NT2/D1 (cell line): ENCODE measurements around the gene ELF2.

Experiments used
- DNase-seq: peaks from one replicate; pipeline ENCODE4 v3.0.0-alpha.2; 2011; ENCODE audit warnings: low read depth, low spot score
- H3K27me3 ChIP-seq: 2 replicates; pipeline ENCODE4 v1.6.0; 2011; ENCODE audit warnings: mild to moderate bottlenecking; ENCODE audit not compliant: insufficient read length, insufficient read depth
- H3K36me3 ChIP-seq: 2 replicates; pipeline ENCODE4 v1.6.1; 2011; ENCODE audit warnings: mild to moderate bottlenecking, low read length, mixed read lengths; ENCODE audit not compliant: insufficient read depth, insufficient read length
- H3K4me1 ChIP-seq: 2 replicates; pipeline ENCODE4 v1.5.1; 2011; ENCODE audit not compliant: insufficient read depth, insufficient read length
- H3K4me3 ChIP-seq: 2 replicates; pipeline ENCODE4 v1.5.1; 2011; ENCODE audit warnings: low read depth; ENCODE audit not compliant: insufficient read length
- H3K9ac ChIP-seq: 2 replicates; pipeline ENCODE4 v1.6.0; 2011; ENCODE audit warnings: low read depth; ENCODE audit not compliant: insufficient read length
- H3K9me3 ChIP-seq: 2 replicates; pipeline ENCODE4 v1.5.1; 2011; ENCODE audit warnings: mild to moderate bottlenecking, low read length; ENCODE audit not compliant: insufficient read depth
- SUZ12 ChIP-seq: IDR thresholded peaks from 2 replicates; pipeline ENCODE4 v1.6.1; 2011; ENCODE audit not compliant: insufficient read length, insufficient read depth; ENCODE audit errors: extremely low read depth
- YY1 ChIP-seq: IDR thresholded peaks from 2 replicates; pipeline ENCODE4 v1.6.1; 2011; ENCODE audit not compliant: insufficient read length, insufficient read depth
- ZNF274 ChIP-seq: IDR thresholded peaks from 2 replicates; pipeline ENCODE4 v1.6.1; 2011; ENCODE audit warnings: mild to moderate bottlenecking, low read depth, low read length

Gene ELF2

DNA sequence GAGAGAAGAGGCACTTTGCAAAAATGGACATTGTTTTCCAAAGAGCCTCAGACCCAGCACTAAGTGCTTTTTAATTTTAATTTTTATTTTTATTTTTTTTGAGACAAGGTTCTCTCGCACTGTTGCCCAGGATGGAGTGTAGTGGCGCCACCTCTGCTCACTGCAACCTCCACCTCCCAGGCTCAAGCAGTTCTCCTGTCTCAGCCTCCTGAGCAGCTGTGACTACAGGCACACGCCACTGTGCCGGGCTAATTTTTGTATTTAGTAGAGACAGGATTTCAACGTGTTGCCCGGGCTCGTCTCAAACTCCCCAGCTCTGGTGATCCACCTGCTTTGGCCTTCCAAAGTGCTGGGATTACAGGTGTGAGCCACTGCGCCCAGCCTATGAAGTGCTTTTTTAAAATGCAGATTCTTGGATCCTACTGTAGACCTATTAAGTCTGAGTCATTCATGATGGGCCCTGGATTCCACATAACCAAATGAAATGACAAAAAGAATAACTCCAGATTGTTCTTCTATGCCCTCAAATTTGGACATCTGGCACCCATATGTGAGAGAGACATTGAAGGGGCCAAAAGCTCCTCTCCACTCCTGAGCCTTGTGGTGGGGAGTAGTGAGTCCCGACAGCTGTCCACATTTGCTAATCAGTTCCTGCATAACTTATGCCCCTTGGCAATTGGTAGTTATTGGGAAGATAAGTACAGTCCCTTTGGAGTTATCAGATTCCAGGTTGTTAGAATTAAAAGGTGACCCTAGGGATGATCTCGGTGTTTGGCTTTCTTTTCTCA, 157.9 kb downstream of the ELF2 start:
- no peak overlapping the region for H3K9ac ChIP-seq
- H3K36me3 ChIP-seq, result peaks cover 34% of the 10 kb centered on the region
- no peak for TF ChIP-seq ZNF274
- TF ChIP-seq SUZ12, result no peak
- no peak for TF ChIP-seq YY1
- peak overlapping the region; percentile 4 for H3K4me3 ChIP-seq
- H3K27me3 ChIP-seq, result no peaks in the 10 kb centered on the region
- no peak for DNase-seq
- H3K9me3 ChIP-seq, result no peaks in the 10 kb centered on the region
- H3K4me1 ChIP-seq, result peaks cover 4% of the 10 kb centered on the region

DNA sequence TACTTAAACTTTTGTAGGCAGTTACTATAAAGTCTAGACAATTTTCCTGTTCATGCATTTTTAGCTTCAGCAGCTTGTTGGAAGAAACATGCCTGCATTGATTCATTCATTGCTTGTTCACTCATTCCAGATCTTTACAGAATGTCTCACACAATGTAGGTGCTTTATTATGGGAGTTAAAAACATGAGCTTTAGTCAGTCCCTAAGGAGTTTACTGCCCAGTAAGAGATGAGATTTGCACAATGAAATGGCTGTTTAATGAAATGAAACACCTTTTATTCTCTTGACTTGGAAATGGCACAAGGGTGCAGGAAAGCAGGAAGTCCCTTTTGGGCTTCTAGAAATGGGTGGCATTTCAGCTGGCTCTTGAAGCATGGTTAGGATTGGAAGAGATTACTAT, 158.5 kb downstream of the ELF2 start:
- Histone ChIP-seq H3K4me1 (peaks cover 4% of the 10 kb centered on the region), H3K27me3 (no peaks in the 10 kb centered on the region), H3K4me3 (no peak overlapping the region), H3K9ac (no peak overlapping the region), H3K9me3 (no peaks in the 10 kb centered on the region), H3K36me3 (peaks cover 31% of the 10 kb centered on the region)
- TF ChIP-seq SUZ12 (no peak), ZNF274 (no peak)
- no peak for DNase-seq

DNA sequence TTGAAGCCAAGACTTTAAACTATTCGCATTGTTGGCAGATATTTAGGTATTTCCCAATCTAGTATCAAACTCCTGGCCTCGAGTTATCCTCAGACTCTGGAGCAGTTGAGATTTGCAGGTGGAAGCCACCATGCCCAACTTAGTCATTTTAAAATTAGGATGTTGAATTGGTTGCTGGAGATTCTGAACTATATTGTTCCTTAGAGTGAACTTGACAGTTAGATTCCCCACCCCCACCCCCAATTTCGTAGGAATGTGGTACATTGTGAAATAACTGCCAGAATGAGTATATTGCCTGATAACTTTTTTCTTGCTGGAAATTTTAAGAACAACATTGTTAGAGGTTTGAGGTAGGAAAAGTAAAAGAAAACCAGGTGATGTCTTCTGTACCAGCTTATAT, 159.2 kb downstream of the ELF2 start:
- peaks cover 27% of the 10 kb centered on the region for H3K36me3 ChIP-seq
- H3K9ac ChIP-seq, result no peak overlapping the region
- peak overlapping the region; percentile 3 for H3K4me3 ChIP-seq
- no peak for TF ChIP-seq ZNF274
- no peak for TF ChIP-seq YY1
- TF ChIP-seq SUZ12, result no peak
- no peaks in the 10 kb centered on the region for H3K9me3 ChIP-seq
- no peaks in the 10 kb centered on the region for H3K27me3 ChIP-seq
- peaks cover 2% of the 10 kb centered on the region for H3K4me1 ChIP-seq
- no peak for DNase-seq

DNA sequence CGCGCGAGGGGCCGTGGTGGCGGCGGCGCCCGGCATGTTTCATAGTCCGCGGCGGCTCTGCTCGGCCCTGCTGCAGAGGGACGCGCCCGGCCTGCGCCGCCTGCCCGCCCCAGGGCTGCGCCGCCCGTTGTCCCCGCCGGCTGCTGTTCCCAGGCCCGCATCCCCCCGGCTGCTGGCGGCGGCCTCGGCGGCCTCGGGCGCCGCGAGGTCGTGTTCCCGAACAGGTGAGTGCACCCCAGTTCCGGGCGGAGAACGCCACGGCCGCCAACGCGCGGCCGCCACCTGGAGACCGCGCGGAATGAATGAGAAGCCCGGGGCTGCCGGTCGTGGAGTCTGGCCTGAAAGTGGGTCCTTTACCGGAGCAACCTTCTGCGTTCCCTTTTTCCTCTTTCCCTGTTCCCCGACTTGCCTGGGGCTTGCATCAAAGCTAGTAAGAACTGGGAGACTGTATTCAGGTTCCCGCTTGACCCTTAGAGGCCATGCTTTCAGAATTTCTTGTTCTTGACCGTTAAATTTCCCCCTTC, 161.0 kb downstream of the ELF2 start:
- peaks cover 19% of the 10 kb centered on the region for H3K36me3 ChIP-seq
- H3K27me3 ChIP-seq, result no peaks in the 10 kb centered on the region
- H3K9me3 ChIP-seq, result no peaks in the 10 kb centered on the region
- TF ChIP-seq SUZ12 (no peak), ZNF274 (no peak), YY1 (no peak)
- peaks cover 2% of the 10 kb centered on the region for H3K4me1 ChIP-seq
- no peak for DNase-seq
- peak overlapping the region; percentile 90 for H3K9ac ChIP-seq
- H3K4me3 ChIP-seq, result peak overlapping the region; percentile 86

DNA sequence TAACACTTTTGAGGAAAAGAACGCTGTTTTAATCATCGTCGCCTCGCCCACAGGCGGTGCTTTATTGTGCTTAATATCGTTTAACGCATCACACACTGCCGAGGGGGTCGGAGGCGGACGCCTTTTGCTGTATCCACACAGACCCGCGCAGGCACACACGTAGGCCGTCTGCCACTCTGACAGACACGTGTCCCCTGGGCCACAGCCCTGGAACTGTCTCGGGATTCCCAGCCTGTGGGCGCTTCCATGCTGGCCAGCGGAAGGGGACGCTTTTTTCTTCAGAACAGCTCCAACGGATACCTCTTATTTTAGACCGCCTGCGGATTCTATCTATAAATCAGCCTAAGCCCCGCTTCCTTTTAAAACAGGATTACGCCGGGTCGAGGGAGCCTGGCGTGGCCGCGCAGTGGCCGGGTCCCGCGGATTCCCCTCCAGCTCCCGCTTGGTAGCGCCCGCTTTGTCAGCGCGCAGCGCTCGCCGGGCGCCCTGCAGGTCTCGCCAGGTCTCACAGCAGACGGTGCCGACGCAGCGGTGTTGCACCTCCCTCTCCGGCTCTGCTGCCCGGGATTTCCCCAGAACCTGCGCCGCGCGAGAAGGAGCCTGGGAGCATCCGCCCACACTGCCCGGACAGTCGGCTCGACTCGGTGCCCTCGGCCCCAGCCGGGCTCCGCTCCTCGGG, 161.6 kb downstream of the ELF2 start, which contains the start of gene NOCT:
Gene NOCT, plus strand, starts transcription at position 513 of the 679 bp plus-strand sequence. CDS start 201 bp downstream, outside the sequence.
- no peaks in the 10 kb centered on the region for H3K27me3 ChIP-seq
- no peaks in the 10 kb centered on the region for H3K9me3 ChIP-seq
- peak; percentile 60 for DNase-seq
- H3K9ac ChIP-seq, result peak within 1 kb of the TSS; percentile 90
- peaks cover 19% of the 10 kb centered on the region for H3K36me3 ChIP-seq
- no peak for TF ChIP-seq SUZ12
- no peak for TF ChIP-seq ZNF274
- no peak for TF ChIP-seq YY1
- H3K4me1 ChIP-seq, result peaks cover 2% of the 10 kb centered on the region
- H3K4me3 ChIP-seq, result peak within 1 kb of the TSS; percentile 86

DNA sequence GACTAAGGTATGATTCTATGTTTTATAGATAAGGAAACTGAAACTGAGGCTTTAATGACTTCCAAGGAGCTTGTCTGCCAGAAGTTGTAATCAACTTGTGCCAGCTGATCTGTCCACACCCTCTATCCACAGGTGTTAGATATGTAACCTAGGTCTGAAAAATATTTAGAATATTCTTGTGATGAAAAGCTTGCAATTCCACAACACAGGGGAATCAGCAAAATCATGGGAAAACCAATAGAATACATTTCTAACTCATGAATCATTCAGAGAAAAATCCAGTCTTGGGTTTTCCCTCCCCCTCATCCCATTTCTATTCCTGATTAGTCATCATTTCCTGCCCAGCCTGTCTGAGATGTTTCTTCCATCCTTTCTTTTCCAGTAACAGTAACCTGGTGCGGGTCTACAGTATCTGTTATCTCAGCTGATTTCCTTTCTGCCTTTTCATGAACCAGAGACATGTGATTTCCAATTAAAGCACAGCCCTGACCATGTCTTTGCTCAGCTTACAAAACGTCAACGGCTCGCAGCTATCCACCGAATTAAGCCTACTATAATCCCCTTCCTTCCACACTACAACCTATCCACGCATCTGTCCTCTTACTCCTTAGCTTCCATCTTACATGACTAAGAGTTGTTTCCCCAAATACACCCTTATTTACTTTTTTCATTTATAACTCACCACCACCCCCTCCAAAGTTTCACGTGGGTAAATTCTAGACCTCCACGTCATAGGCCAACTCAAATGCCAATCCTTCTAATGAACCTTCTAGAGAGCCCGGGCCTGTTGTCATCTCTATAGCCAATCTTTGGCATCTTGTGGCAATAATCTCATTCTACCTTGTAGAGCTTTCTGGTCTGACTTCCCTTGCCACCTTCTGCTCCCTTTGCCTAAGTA, 162.4 kb downstream of the ELF2 start:
- peak overlapping the region; percentile 90 for H3K9ac ChIP-seq
- peak overlapping the region; percentile 29 for H3K4me3 ChIP-seq
- DNase-seq, result no peak
- peaks cover under 1% of the 10 kb centered on the region for H3K4me1 ChIP-seq
- TF ChIP-seq YY1 (no peak), SUZ12 (no peak), ZNF274 (no peak)
- H3K36me3 ChIP-seq, result peaks cover 17% of the 10 kb centered on the region
- no peaks in the 10 kb centered on the region for H3K27me3 ChIP-seq
- no peaks in the 10 kb centered on the region for H3K9me3 ChIP-seq
